Ishikawa (cell line): ENCODE results near the gene PITX3.

Source experiments
- CEBPB ChIP-seq: IDR thresholded peaks from 2 replicates; pipeline ENCODE4 v1.6.1; 2012
- CREB1 ChIP-seq: IDR thresholded peaks from 2 replicates; pipeline ENCODE4 v1.6.1; 2012; ENCODE audit warnings: low read depth
- EGR1 ChIP-seq: IDR thresholded peaks from 2 replicates; pipeline ENCODE4 v1.6.1; 2012
- EP300 ChIP-seq: IDR thresholded peaks from 2 replicates; pipeline ENCODE4 v1.6.1; 2012; ENCODE audit warnings: borderline replicate concordance
- FOXM1 ChIP-seq: IDR thresholded peaks from 2 replicates; pipeline ENCODE4 v1.6.1; 2012; ENCODE audit warnings: low read depth, borderline replicate concordance
- NFIC ChIP-seq: IDR thresholded peaks from 2 replicates; pipeline ENCODE4 v1.6.1; 2012
- RAD21 ChIP-seq: IDR thresholded peaks from 2 replicates; pipeline ENCODE4 v1.6.1; 2012; ENCODE audit warnings: low read depth
- TAF1 ChIP-seq: IDR thresholded peaks from 2 replicates; pipeline ENCODE4 v1.6.1; 2012; ENCODE audit warnings: low read depth, mild to moderate bottlenecking
- TCF12 ChIP-seq: IDR thresholded peaks from 2 replicates; pipeline ENCODE4 v1.6.1; 2012; ENCODE audit warnings: low read depth
- TEAD4 ChIP-seq: IDR thresholded peaks from 2 replicates; pipeline ENCODE4 v1.6.1; 2012
- YY1 ChIP-seq: IDR thresholded peaks from 2 replicates; pipeline ENCODE4 v1.6.1; 2012; ENCODE audit warnings: low read depth
- ZBTB7A ChIP-seq: IDR thresholded peaks from 2 replicates; pipeline ENCODE4 v1.6.1; 2012; ENCODE audit warnings: low read depth
- TF ChIP-seq, protein P1 (sequence below): IDR thresholded peaks from 2 replicates; pipeline ENCODE4 v1.6.1; 2012
- TF ChIP-seq, protein P2 (sequence below): IDR thresholded peaks from 2 replicates; pipeline ENCODE4 v1.6.1; 2012
- TF ChIP-seq, protein P3 (sequence below): IDR thresholded peaks from 2 replicates; pipeline ENCODE4 v1.6.1; 2012; ENCODE audit warnings: low read depth, mild to moderate bottlenecking

The PITX3 gene

DNA sequence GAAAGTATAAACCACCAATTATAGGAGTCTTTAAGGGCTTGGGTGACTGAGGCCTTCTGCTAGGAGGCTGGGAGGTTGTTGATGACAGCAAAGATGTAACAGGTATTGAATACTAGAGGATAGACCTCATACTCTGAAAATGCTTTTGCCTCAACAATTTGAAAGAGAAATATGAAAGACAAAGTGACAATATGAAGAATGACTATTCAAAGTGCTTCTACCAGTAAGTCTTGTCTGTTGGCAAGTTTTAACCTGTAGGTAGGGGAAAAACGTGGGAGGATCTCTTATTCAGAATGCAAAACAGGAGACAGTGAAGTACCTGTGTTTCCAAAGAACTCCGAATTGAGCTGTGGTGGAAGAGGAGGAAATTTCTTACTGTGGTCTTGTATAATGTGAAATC, 42.2 kb upstream of the PITX3 start:
- TF ChIP-seq ZBTB7A (no peak), CREB1 (no peak), CEBPB (no peak), YY1 (no peak), TAF1 (no peak), TEAD4 (no peak), FOXM1 (no peak), RAD21 (no peak)
- TF ChIP-seq, protein P1, sequence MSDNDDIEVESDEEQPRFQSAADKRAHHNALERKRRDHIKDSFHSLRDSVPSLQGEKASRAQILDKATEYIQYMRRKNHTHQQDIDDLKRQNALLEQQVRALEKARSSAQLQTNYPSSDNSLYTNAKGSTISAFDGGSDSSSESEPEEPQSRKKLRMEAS, result no peak
- TF ChIP-seq, protein P2, sequence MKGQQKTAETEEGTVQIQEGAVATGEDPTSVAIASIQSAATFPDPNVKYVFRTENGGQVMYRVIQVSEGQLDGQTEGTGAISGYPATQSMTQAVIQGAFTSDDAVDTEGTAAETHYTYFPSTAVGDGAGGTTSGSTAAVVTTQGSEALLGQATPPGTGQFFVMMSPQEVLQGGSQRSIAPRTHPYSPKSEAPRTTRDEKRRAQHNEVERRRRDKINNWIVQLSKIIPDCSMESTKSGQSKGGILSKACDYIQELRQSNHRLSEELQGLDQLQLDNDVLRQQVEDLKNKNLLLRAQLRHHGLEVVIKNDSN, result no peak

DNA sequence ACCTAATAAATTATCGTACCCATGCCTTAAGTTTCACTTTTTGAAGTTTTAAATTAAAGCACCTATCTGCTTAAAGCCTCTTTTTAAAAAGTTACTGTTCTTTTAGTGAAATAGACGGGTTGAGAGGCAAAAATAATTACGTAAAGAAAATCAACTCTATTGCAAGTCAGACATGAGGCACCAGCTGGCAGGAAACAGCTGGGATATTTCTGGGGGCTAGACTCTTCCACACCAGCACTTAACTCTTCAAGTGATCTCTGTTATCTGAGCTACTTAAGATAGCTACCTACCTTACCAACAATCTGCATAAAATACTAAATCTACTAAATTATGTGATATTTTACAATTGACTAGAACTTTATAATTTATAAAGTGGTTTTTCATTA, 39.8 kb upstream of the PITX3 start:
- TF ChIP-seq NFIC, result no peak
- no peak for TF ChIP-seq CEBPB
- no peak for TF ChIP-seq EGR1
- TF ChIP-seq ZBTB7A, result no peak
- no peak for TF ChIP-seq EP300
- TF ChIP-seq, protein P1, result no peak
- no peak for TF ChIP-seq YY1
- TF ChIP-seq, protein P2, result no peak

DNA sequence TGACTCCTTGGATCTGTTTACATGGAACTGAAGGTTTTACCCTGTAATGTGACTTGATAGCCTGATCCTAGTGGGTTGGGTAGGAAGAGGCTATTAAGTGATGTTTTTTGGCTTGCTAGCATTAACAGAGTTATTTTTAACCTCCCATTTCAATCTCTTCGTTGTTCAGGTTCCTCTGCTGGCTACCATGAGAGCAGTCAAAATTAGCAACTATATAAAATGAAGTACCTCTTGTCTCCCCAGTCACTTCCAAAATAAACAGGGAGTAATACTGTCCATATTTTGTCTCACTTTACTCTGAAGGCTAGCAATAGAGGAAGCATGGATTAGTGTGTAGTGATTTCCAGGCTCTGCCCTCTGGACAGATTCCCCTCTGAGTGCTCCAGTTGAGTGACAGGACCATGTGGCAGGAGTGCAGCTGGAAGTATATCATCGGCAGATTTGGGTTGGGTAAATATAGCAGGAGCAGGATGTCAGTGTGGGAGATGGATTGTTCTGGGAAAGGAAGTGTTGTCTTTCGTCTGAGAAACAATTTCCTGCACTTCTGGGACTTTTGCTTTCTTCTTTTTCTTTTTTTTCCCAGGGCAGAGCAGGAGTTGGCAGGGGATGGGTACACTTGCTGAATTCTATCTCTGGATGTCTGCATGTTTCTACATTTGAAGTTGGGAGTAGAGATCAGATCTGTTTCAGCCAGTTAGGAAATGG, 39.2 kb upstream of the PITX3 start:
- TF ChIP-seq EP300 (no peak), YY1 (no peak), EGR1 (no peak), CREB1 (no peak), TAF1 (no peak), NFIC (no peak), ZBTB7A (no peak), CEBPB (no peak), FOXM1 (no peak), TCF12 (no peak)
- TF ChIP-seq, protein P2, result no peak
- TF ChIP-seq, protein P1, result no peak

DNA sequence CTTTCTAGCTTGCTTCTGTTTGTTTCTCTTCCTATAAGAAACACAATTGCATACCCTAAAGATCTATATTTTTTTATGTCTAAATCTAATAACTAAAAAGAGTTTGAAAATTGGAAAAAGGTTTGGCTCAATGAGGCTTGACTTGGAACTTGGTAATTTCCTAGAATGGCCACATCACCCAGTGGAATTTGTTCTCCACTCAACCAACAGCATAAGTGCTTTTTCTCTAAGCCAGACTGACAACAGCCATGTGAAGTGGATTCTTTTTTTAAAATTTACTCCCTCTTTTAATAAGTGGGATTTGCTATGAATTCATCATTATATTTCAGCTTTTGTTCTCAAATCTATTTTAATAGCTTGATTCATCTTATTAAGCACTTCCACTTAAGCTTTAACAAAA, 37.8 kb upstream of the PITX3 start:
- TF ChIP-seq TEAD4 (no peak), CREB1 (no peak), EGR1 (no peak), ZBTB7A (no peak), TAF1 (no peak), FOXM1 (no peak), RAD21 (no peak), TCF12 (no peak), YY1 (no peak), NFIC (no peak), EP300 (no peak), CEBPB (no peak)
- TF ChIP-seq, protein P1, result no peak
- TF ChIP-seq, protein P2, result no peak
- TF ChIP-seq, protein P3, sequence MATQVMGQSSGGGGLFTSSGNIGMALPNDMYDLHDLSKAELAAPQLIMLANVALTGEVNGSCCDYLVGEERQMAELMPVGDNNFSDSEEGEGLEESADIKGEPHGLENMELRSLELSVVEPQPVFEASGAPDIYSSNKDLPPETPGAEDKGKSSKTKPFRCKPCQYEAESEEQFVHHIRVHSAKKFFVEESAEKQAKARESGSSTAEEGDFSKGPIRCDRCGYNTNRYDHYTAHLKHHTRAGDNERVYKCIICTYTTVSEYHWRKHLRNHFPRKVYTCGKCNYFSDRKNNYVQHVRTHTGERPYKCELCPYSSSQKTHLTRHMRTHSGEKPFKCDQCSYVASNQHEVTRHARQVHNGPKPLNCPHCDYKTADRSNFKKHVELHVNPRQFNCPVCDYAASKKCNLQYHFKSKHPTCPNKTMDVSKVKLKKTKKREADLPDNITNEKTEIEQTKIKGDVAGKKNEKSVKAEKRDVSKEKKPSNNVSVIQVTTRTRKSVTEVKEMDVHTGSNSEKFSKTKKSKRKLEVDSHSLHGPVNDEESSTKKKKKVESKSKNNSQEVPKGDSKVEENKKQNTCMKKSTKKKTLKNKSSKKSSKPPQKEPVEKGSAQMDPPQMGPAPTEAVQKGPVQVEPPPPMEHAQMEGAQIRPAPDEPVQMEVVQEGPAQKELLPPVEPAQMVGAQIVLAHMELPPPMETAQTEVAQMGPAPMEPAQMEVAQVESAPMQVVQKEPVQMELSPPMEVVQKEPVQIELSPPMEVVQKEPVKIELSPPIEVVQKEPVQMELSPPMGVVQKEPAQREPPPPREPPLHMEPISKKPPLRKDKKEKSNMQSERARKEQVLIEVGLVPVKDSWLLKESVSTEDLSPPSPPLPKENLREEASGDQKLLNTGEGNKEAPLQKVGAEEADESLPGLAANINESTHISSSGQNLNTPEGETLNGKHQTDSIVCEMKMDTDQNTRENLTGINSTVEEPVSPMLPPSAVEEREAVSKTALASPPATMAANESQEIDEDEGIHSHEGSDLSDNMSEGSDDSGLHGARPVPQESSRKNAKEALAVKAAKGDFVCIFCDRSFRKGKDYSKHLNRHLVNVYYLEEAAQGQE, result no peak

DNA sequence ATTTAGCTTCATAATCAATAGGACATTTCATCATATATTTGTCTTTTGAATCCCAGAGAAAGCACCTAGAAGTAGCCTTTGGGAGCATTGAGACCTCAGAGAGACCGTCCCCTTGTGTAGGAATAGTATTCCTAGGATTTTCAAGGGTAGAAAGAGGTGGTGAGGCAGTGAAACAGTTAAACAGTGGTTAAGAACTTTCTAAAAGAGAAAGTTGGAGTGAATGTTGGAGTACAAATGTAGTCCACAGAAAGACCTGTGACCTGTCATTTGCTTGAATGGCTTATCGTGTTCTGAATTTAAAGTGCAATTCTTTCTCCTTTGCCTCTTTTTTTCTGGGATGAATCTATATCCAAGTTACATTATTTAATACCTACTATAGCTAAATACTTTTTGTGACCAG, 34.0 kb upstream of the PITX3 start:
- no peak for TF ChIP-seq TCF12
- no peak for TF ChIP-seq CREB1
- TF ChIP-seq, protein P2, result no peak
- no peak for TF ChIP-seq EGR1
- TF ChIP-seq, protein P1, result no peak
- no peak for TF ChIP-seq EP300
- no peak for TF ChIP-seq FOXM1
- no peak for TF ChIP-seq ZBTB7A
- TF ChIP-seq TAF1, result no peak
